ENCODE data around the gene OR2J1. TPM values are rescaled to one million over a fixed set of nuclear protein-coding genes. Genes with fewer than 3 reads are reported as not detected.
"Not testable (repeated sequence)": the region's sequence is repeated elsewhere in the genome, so short reads cannot be mapped to it uniquely, and the experiment has no call there.

Gene OR2J1
- total RNA-seq, 2 experiments from 2014 or later = not detected

- CTCF ChIA-PET = no interaction called here
- peaks cover 64% of the 10 kb centered on the region for H3K27me3 Mint-ChIP-seq
- ATAC-seq (ENCODE audit: poor library complexity) = no peak
Measured at GRCh38 chr6:29107758-29108157, 8.5 kb downstream of the OR2J1 start, which contains the start of gene OR2J3. Gene OR2J3 (plus strand): TSS chr6:29108058. CDS start chr6:29111891, 3,833 bp downstream.

GRCh38 chr6:29112135-29112534 lies 12.8 kb downstream of the OR2J1 start:
- Histone ChIP-seq H3K27me3 (ENCODE audit: control insufficient read depth in 1 of 2, insufficient read depth in 2 of 2, low read length in 2 of 2) (peaks cover 9 to 18% of the 10 kb centered on the region in 2 experiments), H3K36me3 (ENCODE audit: insufficient read depth, low read length) (no peaks in the 10 kb centered on the region), H3K27ac (ENCODE audit: low read depth in 1 of 2, low read length in 2 of 2) (no peak overlapping the region), H3K9me3 (ENCODE audit: control insufficient read depth in 1 of 2, insufficient read depth in 1 of 2, low read length in 2 of 2) (peaks cover 0 to 3% of the 10 kb centered on the region in 2 experiments), H3K4me3 (ENCODE audit: low read length) (no peak overlapping the region), H3K4me1 (ENCODE audit: insufficient read depth, low read length) (no peaks in the 10 kb centered on the region)
- H3K36me3 Mint-ChIP-seq (ENCODE audit: low read depth) = no peaks in the 10 kb centered on the region
- TF ChIP-seq CTCF (IDR thresholded peaks at IDR 0.05) = no peak
- ATAC-seq (ENCODE audit: poor library complexity) (no peak), DNase-seq (peak in 3 of 14 experiments; percentile 4 to 17 (median 5))
- POLR2A ChIA-PET = no interaction called here
- intact Hi-C loops (cut with DNase I, micrococcal nuclease) = no loop called here
- H3K9me3 Mint-ChIP-seq = no peaks in the 10 kb centered on the region
- H3K27ac Mint-ChIP-seq = no peak overlapping the region
- H3K4me1 Mint-ChIP-seq (ENCODE audit: low read depth) = no peaks in the 10 kb centered on the region
- peaks cover 51% of the 10 kb centered on the region for H3K27me3 Mint-ChIP-seq
- H3K4me3 Mint-ChIP-seq = no peak overlapping the region
- CTCF ChIA-PET = no interaction called here

More at GRCh38 chr6:29107758-29108157, 8.5 kb downstream of the OR2J1 start, which contains the start of gene OR2J3:
- H3K4me1 ChIP-seq (ENCODE audit: insufficient read depth, low read length) = no peaks in the 10 kb centered on the region
- H3K9me3 ChIP-seq (ENCODE audit: control insufficient read depth in 1 of 2, insufficient read depth in 1 of 2, low read length in 2 of 2) = no peaks in the 10 kb centered on the region
- H3K36me3 ChIP-seq (ENCODE audit: insufficient read depth, low read length) = no peaks in the 10 kb centered on the region
- H3K27ac Mint-ChIP-seq = no peak within 1 kb of the TSS
- no peaks in the 10 kb centered on the region for H3K36me3 Mint-ChIP-seq (ENCODE audit: low read depth)
- intact Hi-C loops (cut with DNase I, micrococcal nuclease) = no loop called here
- no peaks in the 10 kb centered on the region for H3K4me1 Mint-ChIP-seq (ENCODE audit: low read depth)
- peaks cover 11% of the 10 kb centered on the region in 2 experiments for H3K27me3 ChIP-seq (ENCODE audit: control insufficient read depth in 1 of 2, insufficient read depth in 2 of 2, low read length in 2 of 2)
- TF ChIP-seq CTCF (IDR thresholded peaks at IDR 0.05) = no peak
- H3K4me3 Mint-ChIP-seq = no peak within 1 kb of the TSS
- no peak within 1 kb of the TSS for H3K27ac ChIP-seq (ENCODE audit: low read depth in 1 of 2, low read length in 2 of 2)
- POLR2A ChIA-PET = no interaction called here
- no peak within 1 kb of the TSS for H3K4me3 ChIP-seq (ENCODE audit: low read length)
- no peaks in the 10 kb centered on the region for H3K9me3 Mint-ChIP-seq
- no peak for DNase-seq

GRCh38 chr6:29114964-29115363 lies 15.7 kb downstream of the OR2J1 start:
- H3K27ac Mint-ChIP-seq; H3K4me3 Mint-ChIP-seq; H3K4me1 ChIP-seq (ENCODE audit: insufficient read depth, low read length); H3K36me3 Mint-ChIP-seq (ENCODE audit: low read depth); intact Hi-C loops (cut with DNase I, micrococcal nuclease); POLR2A ChIA-PET; H3K9me3 Mint-ChIP-seq; H3K9me3 ChIP-seq (ENCODE audit: control insufficient read depth in 1 of 2, insufficient read depth in 1 of 2, low read length in 2 of 2); DNase-seq; H3K27ac ChIP-seq (ENCODE audit: low read depth in 1 of 2, low read length in 2 of 2); H3K4me1 Mint-ChIP-seq (ENCODE audit: low read depth); H3K4me3 ChIP-seq (ENCODE audit: low read length); H3K36me3 ChIP-seq (ENCODE audit: insufficient read depth, low read length); ATAC-seq (ENCODE audit: poor library complexity): not testable (repeated sequence)
- CTCF ChIA-PET = interaction anchor here (0.6 kb wide), 1 partner anchor 59 kb away, joined by 3 read pairs; no protein-coding TSS in a partner anchor
- peaks cover 56% of the 10 kb centered on the region for H3K27me3 Mint-ChIP-seq
- peaks cover 9 to 15% of the 10 kb centered on the region in 2 experiments for H3K27me3 ChIP-seq (ENCODE audit: control insufficient read depth in 1 of 2, insufficient read depth in 2 of 2, low read length in 2 of 2)
